RPMI7951 (cell line): ENCODE data around the gene MYL3. TPM values are rescaled to one million over a fixed set of nuclear protein-coding genes. Genes with fewer than 3 reads are reported as not detected.
"Not testable (repeated sequence)": the region's sequence is repeated elsewhere in the genome, so short reads cannot be mapped to it uniquely, and the experiment has no call there.

Experiments
- DNase-seq: peaks from one replicate; pipeline ENCODE4 v3.0.0-alpha.2; 2012; ENCODE audit warnings: low read depth
- total RNA-seq: library from RNA; depleted of rRNA; stranded (reverse); fragments of >200 nt; shearing (Covaris generic); gene quantifications from 2 replicates; pipeline ENCODE4 v1.2.3, GENCODE V29; 2014; rRNA removed

Gene MYL3
- not detected in 2 replicates for total RNA-seq

DNA sequence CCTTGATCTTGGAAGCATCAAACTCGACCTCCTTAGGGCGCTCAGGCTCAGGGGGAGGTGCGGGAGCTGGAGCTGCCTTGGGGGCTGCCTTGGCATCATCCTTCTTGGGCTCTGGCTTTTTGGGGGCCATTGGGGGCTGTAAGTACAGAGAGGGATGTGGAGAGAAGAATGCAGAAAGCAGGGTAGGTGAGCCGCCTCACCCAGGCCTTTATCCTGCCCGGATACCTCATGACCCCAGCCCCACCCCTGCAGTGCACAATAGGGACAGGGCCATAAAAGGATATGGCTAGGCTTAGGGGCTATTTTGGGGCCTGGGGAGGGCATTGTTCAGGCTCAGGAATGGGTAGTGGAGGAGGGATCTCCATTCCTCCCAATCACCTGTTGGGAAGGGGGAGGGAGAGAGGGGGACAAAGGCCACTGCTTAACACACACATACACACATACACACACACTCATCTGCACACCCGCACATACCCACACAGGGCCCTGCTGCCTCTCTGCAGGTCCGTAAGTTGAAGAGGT is at the start of gene MYL3:
Gene MYL3, minus strand, starts transcription at position 184 of the 522 bp plus-strand sequence. Its CDS starts 54 bp downstream, at position 130.
- DNase-seq, result no peak

DNA sequence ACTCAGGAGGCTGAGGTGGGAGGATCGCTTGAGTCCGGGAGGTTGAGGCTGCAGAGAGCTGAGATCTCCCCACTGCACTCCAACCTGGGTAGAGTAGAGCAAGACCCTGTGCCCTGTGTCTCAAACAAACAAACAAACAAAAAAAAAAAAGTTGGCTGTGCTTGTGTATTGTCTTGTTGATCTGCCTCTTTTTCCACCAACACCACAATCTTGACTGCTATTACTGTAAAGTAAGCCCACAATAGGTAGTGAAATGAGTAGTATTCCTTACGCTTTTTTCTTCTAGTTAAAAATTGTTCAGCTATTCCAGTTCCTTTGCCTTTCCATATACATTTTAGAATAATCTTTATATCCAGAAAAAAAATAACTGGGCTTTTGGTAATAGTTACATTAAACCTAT is 49.7 kb upstream of the MYL3 start:
- no peak for DNase-seq

DNA sequence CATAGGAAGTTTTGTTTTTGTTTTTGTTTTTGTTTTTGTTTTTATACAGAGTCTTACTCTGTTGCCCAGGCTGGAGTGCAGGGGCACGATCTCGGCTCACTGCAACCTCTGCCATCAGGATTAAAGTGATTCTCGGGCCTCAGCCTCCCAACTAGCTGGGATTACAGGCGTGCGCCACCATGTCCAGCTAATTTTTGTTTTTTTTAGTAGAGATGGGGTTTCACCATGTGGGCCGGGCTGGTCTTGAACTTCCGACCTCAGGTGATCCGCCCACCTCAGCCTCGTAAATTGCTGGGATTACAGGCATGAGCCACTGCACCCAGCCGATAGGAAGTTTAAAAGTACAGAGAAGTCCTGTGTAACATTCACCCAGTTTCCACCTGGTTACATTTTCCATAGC is 47.7 kb upstream of the MYL3 start:
- DNase-seq, result not testable (repeated sequence)

DNA sequence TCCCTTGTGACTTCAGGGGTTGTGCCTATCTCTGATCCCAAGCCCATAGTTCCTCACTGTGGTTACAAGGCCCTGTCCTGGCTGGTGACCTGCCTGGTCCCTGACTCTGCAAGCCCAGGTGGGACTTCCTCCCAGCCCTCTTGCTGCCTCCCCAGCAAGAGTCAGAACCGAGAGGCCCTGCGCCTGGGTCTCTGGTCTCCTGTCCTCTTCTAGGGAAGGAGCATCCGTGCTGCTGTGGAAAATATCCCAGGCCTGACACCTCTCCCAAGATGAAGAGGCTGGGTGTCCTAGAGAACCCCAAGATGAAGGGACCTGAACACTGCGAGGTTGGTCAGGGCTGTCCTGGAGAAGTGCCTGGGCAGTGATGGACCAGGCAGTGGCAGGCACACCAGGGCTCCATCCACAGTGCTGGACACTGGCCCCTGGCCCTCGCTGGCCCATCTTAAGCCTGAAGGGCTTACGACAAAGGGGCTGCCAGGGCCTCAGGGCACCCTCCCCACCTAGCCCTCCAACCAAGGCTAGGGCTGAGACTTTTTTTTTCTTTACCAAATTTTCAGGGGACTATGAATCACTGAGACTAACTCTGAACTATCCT is 47.0 kb upstream of the MYL3 start:
- no peak for DNase-seq

DNA sequence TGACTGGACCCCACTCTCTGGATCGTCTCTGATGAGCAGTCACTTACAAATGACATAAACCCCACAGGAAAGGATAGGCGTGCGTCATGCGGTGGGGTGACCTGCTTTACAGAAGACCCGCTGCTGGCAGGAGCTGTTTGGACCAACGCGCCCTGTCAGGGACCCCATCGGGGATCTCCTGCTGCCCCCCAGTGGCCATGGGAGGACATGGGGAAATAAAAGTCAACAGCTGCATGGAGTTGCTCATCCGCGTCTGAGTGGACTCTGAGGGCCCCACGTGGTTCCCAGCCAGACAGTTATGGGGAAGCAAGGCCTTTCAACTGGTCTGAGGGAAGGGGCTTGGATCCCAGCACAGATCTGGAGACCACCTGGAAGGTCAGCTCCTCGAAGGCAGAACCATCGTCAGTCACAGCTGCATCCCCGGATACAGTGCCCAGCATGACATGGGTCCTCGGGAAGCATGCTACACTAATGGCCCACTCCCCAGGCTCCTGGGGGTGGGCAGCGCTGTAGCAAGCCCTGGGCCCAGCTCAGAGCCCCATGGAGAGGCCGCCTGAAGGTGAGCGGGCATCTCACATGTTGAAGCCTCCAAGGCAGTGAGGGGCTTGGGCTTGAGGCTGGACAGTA is 46.4 kb upstream of the MYL3 start:
- peak; percentile 82 for DNase-seq

DNA sequence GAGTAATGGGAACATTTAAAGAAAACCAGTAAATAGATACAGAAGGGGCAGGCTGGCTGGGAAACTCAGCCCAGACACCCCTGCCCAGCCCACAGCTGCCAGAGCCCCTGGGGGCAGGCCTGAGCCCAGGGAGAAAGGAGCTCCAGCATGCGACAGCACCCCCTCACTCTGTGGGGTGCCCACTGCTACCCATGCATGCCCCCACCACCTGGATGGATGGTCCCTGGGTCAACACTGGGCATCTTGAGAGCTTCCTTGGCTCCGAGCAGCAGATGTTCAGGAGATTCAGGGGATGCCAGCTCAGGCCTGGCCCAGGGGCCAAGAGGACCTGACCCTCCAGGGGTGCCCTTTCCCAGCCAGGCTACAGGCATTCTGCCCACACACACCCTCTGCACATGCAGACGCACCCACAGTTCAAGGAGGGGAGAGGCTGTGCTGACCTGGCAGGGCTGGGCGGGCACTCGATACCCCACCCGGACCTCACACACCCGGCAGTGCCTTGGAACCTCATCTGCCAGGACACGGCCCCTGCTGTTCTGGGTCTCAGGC is 45.8 kb upstream of the MYL3 start:
- no peak for DNase-seq

DNA sequence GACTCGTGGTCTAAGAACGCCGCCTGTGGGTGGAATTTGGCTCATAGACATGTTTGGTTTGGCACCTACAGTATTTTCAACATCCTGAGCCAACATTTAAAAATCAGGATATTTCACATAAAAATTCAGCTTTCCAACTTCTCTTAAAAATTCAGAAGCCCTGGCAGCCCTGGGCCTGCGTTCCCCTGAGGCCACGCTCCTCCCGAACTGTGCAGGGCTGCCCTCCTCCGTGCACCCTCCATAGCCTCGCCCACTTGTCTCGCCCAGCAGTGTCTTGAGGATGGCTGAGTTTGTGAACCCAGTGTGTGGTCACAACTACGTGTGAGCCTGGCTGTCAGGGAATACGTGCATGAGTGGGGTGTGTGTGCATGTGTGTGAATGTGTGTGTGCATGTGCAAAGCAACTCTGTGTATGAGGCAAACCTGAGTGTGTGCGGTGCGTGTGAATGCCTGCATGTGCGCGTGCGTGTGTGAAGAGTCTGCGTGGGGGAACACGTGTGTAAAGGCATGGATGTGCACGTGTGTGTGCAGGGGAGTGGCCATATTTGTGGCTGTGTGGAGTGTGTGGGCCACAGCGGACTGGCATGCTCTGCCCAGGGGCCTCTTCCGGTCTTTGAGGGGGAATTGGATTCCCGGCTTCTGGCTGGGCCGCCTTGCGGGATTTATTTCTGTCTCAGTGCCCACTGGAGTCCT is 45.2 kb upstream of the MYL3 start:
- DNase-seq, result peak; percentile 53

DNA sequence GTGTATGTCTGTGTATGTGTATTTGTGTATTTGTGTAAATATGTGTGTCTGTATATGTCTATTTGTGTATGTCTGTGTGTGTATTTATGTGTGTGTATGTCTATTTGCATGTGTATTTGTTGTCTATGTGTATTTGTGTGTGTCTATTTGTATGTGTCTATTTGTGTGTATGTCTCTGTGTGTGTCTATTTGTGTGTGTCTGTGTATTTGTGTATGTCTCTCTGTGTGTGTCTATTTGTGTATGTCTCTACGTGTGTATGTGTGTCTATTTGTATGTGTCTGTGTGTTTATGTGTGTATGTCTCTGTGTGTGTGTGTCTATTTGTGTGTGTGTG is 44.7 kb upstream of the MYL3 start:
- DNase-seq, result no peak

DNA sequence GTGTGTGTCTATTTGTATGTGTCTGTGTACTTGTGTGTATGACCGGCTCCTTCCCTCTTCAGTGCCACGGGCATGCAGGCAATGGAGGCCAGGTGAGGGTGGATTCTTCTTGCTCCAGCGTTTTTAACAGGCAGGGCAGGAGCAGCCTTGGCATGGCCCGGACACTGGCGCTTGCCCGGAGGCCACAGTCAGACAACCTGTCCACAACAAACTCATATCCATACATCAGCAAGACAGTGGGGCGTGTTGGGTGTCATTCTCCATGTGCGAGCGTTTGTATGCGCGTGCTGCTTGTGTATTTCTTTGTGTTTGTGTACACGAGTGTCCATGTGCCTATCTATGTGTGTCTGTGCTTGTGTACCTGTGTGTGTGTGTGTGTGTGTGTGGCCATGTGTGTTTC is 44.0 kb upstream of the MYL3 start:
- no peak for DNase-seq

DNA sequence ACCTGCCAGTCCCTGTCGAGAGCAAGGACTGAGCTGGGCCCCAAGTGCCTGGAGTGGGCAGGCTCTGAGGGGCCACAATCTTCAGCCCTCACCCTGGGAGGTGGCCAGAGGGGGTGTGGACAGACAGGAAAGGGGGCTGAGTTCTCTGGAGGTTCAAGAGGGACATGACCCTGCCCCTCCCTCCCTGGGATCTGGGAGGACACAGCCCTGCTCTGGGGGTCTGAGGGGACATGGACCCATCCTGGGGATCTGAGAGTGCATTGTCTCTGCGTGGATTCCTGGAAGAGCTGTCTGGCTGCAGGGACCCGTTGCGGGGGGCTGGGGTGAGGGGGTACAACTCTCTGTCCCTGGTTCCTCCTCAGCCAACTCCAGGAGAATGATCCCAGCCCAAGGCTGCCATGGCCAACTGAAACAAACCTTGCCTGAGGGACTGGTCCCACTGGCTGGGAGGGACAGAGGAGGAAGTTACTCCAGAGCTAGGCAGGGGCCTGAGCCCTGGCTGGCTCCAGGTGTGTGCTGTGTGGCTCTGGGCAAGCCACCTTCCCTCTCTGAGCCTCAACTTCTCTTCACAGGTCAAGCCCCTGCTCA is 43.3 kb upstream of the MYL3 start:
- DNase-seq, result no peak

DNA sequence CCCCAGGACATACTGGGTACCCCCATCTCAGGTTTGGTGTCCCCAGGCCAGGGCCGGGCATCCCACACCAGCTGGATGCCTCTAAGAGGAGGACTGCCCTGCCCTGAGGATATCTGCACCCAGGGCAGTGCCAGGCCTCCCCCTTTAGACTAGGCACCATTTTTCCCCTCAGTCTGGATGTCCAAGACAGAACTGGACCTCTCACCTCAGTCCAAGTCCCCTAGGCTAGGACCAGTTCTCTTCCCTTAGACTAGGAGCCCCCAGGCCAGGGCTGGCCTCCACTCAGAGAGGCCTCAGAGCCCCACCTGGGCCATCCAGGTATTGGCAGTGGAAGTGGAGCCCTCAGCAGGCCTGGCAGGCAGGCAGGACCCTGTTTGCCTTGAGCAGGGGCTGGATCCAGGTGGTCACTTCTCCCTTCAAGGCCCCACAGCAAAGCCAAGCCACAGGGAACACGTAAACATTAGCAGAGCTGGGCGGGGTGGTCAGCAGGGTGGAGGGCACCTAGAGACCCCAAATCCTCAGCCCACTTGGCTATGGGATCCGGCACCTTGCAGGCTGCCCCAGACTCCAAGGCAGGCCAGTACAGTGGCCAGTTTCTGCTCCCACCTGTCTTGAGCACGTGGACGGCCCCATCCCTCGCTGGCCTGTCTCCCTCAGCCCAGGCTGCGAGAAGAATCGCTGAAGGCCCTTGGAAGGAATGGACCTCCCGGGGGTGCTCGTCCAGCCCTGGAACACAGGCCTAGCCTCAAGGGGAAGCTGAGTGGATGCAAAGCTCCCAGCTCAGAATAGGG is 42.6 kb upstream of the MYL3 start:
- DNase-seq, result no peak

DNA sequence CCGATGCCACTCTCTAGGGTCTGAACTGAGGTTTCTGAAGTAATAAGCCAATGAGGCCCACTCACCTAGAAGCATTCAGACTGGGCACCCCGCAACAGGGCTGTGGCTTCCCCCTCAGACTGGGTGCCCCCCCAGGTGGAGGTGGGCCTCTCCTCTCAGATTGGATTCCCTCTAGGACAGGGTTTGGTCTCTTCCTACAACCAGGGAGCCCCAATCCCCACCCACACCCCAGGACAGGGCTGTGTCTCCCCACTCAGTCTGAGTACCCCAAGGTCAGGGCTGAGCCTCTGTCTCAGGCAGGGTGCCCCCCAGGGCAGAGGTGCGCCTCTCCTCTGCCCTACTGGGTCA is 41.9 kb upstream of the MYL3 start:
- DNase-seq, result no peak

DNA sequence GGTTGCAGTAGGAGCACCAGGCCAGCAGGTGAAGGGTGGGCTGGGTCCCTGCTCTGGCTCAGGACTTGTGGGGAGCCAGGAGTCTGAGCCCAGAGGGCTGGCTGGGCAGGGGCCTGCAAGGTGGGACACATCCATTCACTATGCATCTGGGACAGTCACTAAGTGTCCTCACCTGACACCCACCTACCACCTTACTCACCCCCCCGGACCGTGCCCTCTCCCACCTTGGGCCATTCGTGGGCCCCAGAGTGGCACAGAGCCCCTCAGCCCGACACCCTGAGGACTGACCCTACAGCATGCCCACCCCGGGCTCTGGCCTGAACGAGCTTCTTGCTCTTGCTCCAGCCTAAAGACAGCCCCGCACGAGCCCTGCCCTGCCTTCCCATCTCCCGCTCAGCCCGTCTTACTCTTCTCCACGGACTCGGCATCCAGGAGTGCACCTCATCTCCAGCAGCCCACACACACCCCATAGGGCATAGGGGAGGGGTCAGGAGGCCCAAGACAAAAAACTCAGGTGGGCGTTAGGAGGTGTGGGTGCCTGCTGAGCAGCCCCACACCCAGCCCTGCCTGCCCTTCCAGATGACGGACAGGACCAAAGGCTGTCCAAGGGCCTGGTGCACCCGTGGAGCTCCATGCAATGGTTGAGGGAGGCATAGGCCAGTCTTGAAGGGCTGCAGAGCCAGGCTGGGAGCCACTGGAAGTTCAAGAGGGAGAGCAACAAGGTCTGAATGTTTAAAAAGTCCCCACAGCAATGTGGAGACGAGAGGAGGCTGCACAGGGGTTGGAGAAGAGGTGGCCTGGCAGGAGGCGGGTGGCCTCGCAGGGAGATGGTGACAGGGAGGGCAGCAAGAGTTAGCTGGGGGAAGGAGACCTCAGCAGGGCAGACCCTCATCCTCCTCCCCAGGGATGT is 41.3 kb upstream of the MYL3 start:
- DNase-seq, result no peak

DNA sequence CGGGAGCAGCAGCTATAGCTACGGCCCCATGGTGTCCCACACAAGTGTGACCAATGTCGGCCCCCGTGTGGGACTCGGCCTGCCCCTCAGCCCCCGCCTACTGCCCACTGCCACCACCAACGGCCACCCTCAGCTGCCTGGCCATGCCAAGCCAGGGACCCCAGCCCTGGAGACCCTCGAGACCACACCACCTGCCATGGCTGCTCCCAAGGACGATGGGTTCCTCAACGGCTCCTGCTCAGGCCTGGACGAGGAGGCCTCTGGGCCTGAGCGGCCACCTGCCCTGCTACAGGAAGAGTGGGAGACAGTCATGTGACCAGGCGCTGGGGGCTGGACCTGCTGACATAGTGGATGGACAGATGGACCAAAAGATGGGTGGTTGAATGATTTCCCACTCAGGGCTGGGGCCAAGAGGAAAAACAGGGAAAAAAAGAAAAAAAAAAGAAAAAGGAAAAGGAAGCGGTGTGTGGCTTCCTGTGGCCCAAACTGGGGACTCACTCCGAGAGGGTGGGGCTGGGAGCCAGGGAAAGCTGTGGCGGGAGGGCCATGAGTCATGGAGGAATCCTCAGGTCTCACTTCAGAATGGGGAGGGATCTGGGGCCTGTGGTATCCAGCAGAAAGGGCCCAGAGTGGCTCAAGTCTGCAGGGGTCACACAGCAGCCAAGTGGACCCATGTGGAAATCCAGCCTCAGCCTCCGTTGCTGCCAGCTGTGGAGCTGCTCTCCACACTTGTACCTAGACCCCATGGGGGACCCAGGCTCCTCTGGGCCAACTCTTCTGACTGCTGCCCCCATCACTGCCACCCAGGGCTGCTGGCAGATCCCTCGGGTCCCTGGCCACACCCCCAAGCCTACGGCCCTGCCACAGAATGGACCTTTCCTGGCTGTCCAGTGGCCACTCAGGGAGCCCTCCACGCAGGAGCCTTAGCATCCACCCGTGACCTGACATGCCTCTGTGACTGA is 40.4 kb upstream of the MYL3 start:
- peak; percentile 79 for DNase-seq

DNA sequence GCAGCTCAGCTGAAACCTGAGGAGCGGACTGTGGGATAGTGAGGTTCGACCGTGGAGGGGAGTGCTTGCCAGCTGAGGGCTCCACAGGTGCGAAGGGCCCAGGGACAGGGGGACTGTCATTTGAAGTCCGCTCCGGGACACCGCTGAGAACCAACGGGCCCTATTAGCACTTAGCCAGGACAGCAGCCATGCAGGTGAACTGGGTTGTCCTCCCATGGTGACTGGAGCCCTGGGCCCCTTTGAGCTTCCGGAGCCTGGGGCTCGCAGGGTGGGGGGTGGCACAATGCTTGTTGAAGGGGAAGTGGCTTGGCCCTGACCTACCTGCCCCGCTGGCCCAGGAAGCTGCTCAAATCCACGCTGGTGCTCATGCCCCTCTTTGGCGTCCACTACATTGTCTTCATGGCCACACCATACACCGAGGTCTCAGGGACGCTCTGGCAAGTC is 39.0 kb upstream of the MYL3 start:
- no peak for DNase-seq

DNA sequence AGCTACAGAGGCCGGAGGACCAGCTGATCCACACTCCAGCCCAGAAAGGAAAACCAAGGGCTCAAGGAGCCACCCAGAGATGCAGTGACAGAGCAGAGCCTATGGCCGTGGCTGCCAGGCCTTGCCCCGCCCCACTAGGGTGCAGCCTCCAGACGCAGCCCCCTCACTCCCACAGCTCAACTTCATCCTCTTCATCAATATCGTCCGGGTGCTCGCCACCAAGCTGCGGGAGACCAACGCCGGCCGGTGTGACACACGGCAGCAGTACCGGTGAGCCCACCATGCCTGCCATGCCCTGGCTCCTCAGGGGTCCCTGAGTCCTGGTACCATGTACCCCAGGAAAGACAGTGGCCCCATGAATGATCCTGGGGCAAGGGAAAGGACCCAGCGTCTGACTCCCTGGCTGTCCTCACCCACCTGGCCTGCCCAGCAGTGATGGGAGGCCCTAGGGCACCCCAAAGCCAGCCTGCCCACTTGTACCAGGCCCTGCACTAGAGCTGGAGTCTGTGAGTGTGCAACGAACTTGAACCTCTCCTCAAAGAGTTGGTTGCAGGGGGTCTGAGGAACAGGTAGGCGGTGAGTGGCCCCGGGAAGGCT is 38.4 kb upstream of the MYL3 start:
- DNase-seq, result no peak

DNA sequence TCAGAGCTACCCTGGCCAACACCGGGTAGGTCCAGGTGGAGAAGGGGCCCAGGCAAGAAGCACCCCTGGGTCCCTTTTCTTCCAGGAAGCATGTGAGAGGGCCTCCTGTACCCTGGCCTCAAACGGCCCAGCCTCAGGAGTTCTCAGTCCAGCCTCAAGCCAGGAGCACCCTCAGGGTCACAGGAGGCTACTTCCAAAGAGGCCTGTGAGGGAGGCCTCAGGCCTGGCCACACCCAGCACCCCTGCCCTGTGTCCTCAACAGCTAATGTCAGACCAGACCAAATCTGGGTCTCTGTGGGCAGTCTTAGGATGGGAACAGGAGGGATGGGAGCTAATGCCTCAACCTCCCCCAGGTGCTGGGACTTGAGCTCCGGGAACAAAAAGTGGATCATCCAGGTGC is 37.8 kb upstream of the MYL3 start:
- DNase-seq, result no peak

DNA sequence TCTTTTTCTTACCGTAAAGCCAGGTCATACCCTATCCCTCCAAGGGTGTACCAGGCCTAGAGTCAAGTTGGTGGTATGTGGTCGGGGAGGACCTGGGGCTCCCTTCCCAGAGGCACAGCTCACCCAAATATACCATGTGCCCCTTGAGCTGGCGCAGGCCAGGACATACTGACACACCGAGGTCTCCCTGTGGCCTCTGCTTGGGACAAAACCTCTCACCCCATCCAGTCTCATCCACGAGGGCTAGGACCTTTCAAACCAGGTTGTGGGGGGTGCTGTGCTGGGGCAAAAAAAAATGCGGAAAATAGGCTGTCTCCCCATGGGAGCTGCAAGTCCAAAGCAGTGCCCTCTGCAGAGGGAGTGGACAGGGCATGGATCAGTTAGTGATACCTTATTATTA is 37.1 kb upstream of the MYL3 start:
- DNase-seq, result no peak

DNA sequence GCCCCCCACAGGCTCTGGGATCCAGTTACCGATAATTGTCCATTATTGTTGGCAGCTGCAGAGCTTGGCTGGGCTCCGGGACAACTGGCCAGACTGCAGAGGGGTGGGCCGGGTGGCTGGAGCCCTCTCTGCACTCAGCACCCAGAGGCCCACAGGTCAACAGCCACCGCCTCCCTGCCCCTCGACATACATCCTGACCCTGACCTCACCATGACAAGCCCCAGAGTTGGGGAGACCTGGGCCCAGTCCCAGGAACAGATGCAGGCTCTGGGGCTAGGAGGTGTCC is 36.7 kb upstream of the MYL3 start:
- no peak for DNase-seq
